Activated CD4-positive, alpha-beta memory T cell treated with anti-CD3 and anti-CD28 coated beads for 36 hours (primary cell): ENCODE data around the gene COMP. TPM values are rescaled to one million over a fixed set of nuclear protein-coding genes. Genes with fewer than 3 reads are reported as not detected.

ENCODE experiments used
- CTCF ChIA-PET: fragments of 350-600 bp; sonication (Branson Sonifier 250); formaldehyde crosslinking; loops from one replicate; lab custom pipeline; 2021; ENCODE audit warnings: antibody characterized with exemption, inconsistent platforms; lab: Charles Lee
- POLR2A ChIA-PET: fragments of 350-600 bp; sonication (Branson Sonifier 250); formaldehyde crosslinking; loops from one replicate; lab custom pipeline; 2021; ENCODE audit warnings: antibody characterized with exemption; lab: Charles Lee
- DNase-seq: peaks from one replicate; pipeline ENCODE4 v3.0.0-alpha.2; 2020
- H3K27ac Mint-ChIP-seq: one replicate; pipeline ENCODE4 v1.8.0; 2021; ENCODE audit warnings: mixed read lengths
- H3K27me3 Mint-ChIP-seq: one replicate; pipeline ENCODE4 v1.8.0; 2021; ENCODE audit warnings: mixed read lengths
- H3K36me3 Mint-ChIP-seq: one replicate; pipeline ENCODE4 v1.8.0; 2021; ENCODE audit warnings: mixed read lengths
- H3K4me1 Mint-ChIP-seq: one replicate; pipeline ENCODE4 v1.8.0; 2021; ENCODE audit warnings: low read depth, mixed read lengths
- H3K4me3 Mint-ChIP-seq: one replicate; pipeline ENCODE4 v1.8.0; 2021; ENCODE audit warnings: mild to moderate bottlenecking, mixed read lengths
- H3K9me3 Mint-ChIP-seq: one replicate; pipeline ENCODE4 v1.8.0; 2021; ENCODE audit warnings: mixed read lengths
- intact Hi-C: fragments of 100-400 bp; cut with micrococcal nuclease; formaldehyde crosslinking; loops from one replicate; pipeline ENCODE4 v1.15.1; 2023
- total RNA-seq, 2 experiments: library from RNA; stranded (reverse); gene quantifications; one replicate each; pipeline ENCODE4 v1.2.3, GENCODE V29; 2021

Gene COMP
- not detected for total RNA-seq

- no peak within 1 kb of the TSS for H3K27ac Mint-ChIP-seq
- H3K36me3 Mint-ChIP-seq: no peaks in the 10 kb centered on the region
- DNase-seq: no peak
- intact Hi-C loops: no loop called here
- POLR2A ChIA-PET: no interaction called here
- CTCF ChIA-PET: interaction anchor here (1.2 to 1.7 kb wide), 2 partner anchors 56 to 57 kb away, joined by 4 to 9 read pairs; no protein-coding TSS in a partner anchor
- H3K4me1 Mint-ChIP-seq: peaks cover 33% of the 10 kb centered on the region
- peak within 1 kb of the TSS; percentile 19 for H3K4me3 Mint-ChIP-seq
- H3K9me3 Mint-ChIP-seq: no peaks in the 10 kb centered on the region
- H3K27me3 Mint-ChIP-seq: peaks cover 69% of the 10 kb centered on the region
These were observed at the start of gene COMP for GRCh38 chr19:18790566-18791314. COMP (minus strand) TSS chr19:18791305; CDS start chr19:18791269, 36 bp downstream.

GRCh38 chr19:18840288-18841267 is 49.5 kb upstream of the COMP start:
- intact Hi-C loops: loop anchor here (10.0 kb wide), 1 partner anchor 366 kb away; no protein-coding TSS in a partner anchor
- POLR2A ChIA-PET: interaction anchor here (0.6 to 9.2 kb wide), 2 partner anchors 8 to 103 kb away, joined by 3 to 53 read pairs; partner anchors contain the start of gene UPF1
- Mint-ChIP-seq H3K4me3 (no peak overlapping the region), H3K36me3 (peaks cover 34% of the 10 kb centered on the region), H3K9me3 (no peaks in the 10 kb centered on the region), H3K4me1 (peaks cover 91% of the 10 kb centered on the region), H3K27ac (no peak overlapping the region), H3K27me3 (no peaks in the 10 kb centered on the region)
- DNase-seq: no peak
- CTCF ChIA-PET: interaction anchor here (1.3 to 14.0 kb wide), 3 partner anchors 5 to 25 kb away, joined by 3 to 135 read pairs (median 5); partner anchors contain the start of gene UPF1

GRCh38 chr19:18839465-18840287 is 48.6 kb upstream of the COMP start:
- Mint-ChIP-seq H3K9me3 (no peaks in the 10 kb centered on the region), H3K4me1 (peaks cover 90% of the 10 kb centered on the region), H3K4me3 (no peak overlapping the region), H3K27me3 (no peaks in the 10 kb centered on the region), H3K27ac (peak overlapping the region; percentile 81), H3K36me3 (peaks cover 37% of the 10 kb centered on the region)
- POLR2A ChIA-PET: no interaction called here
- intact Hi-C loops: loop anchor here (5.0 to 10.0 kb wide), 2 partner anchors 52 to 365 kb away; no protein-coding TSS in a partner anchor
- no peak for DNase-seq
- CTCF ChIA-PET: interaction anchor here (1.0 to 14.0 kb wide), 3 partner anchors 6 to 26 kb away, joined by 3 to 135 read pairs (median 3); no protein-coding TSS in a partner anchor

- H3K27me3 Mint-ChIP-seq: no peaks in the 10 kb centered on the region
- intact Hi-C loops: loop anchor here (5.0 kb wide), 4 partner anchors 83 to 247 kb away; partner anchors contain the start of genes COPE, CRTC1, DDX49 and KLHL26
- H3K27ac Mint-ChIP-seq: no peak overlapping the region
- H3K9me3 Mint-ChIP-seq: no peaks in the 10 kb centered on the region
- peaks cover 48% of the 10 kb centered on the region for H3K36me3 Mint-ChIP-seq
- peak overlapping the region; percentile 96 for H3K4me3 Mint-ChIP-seq
- peaks cover 59% of the 10 kb centered on the region for H3K4me1 Mint-ChIP-seq
- ChIA-PET CTCF (interaction anchor here (1.1 to 14.0 kb wide), 2 partner anchors 11 to 22 kb away, joined by 3 to 135 read pairs; no protein-coding TSS in a partner anchor), POLR2A (interaction anchor here (0.6 kb wide), 2 partner anchors 78 to 333 kb away, joined by 3 to 5 read pairs; no protein-coding TSS in a partner anchor)
- DNase-seq: no peak
These were observed 43.5 kb upstream of the COMP start for GRCh38 chr19:18834644-18834984.

- intact Hi-C loops: loop anchor here (5.0 kb wide), 4 partner anchors 83 to 247 kb away; partner anchors contain the start of genes COPE, CRTC1, DDX49 and KLHL26
- Mint-ChIP-seq H3K36me3 (peaks cover 45% of the 10 kb centered on the region), H3K27me3 (no peaks in the 10 kb centered on the region), H3K4me3 (peak overlapping the region; percentile 96), H3K9me3 (no peaks in the 10 kb centered on the region), H3K4me1 (peaks cover 54% of the 10 kb centered on the region), H3K27ac (peak overlapping the region; percentile 49)
- ChIA-PET POLR2A (interaction anchor here (0.6 to 3.5 kb wide), 3 partner anchors 11 to 244 kb away, joined by 3 to 53 read pairs (median 3); no protein-coding TSS in a partner anchor), CTCF (interaction anchor here (1.1 to 14.0 kb wide), 2 partner anchors 12 to 22 kb away, joined by 3 to 135 read pairs; no protein-coding TSS in a partner anchor)
- DNase-seq: peak; percentile 22
These were observed 42.9 kb upstream of the COMP start for GRCh38 chr19:18833849-18834643.

- no peaks in the 10 kb centered on the region for H3K27me3 Mint-ChIP-seq
- POLR2A ChIA-PET: interaction anchor here (1.1 to 3.5 kb wide), 6 partner anchors 12 to 313 kb away, joined by 3 to 53 read pairs (median 6); partner anchors contain the start of genes COPE, DDX49 and REX1BD
- intact Hi-C loops: loop anchor here (5.0 kb wide), 4 partner anchors 84 to 246 kb away; partner anchors contain the start of genes COPE, CRTC1, DDX49 and KLHL26
- H3K4me1 Mint-ChIP-seq: peaks cover 44% of the 10 kb centered on the region
- H3K27ac Mint-ChIP-seq: peak overlapping the region; percentile 93
- no peaks in the 10 kb centered on the region for H3K9me3 Mint-ChIP-seq
- no peak for DNase-seq
- H3K36me3 Mint-ChIP-seq: peaks cover 38% of the 10 kb centered on the region
- H3K4me3 Mint-ChIP-seq: peak overlapping the region; percentile 96
- CTCF ChIA-PET: interaction anchor here (0.9 to 14.0 kb wide), 4 partner anchors 13 to 153 kb away, joined by 3 to 135 read pairs (median 3); no protein-coding TSS in a partner anchor
These were observed 42.0 kb upstream of the COMP start for GRCh38 chr19:18833141-18833476.

- intact Hi-C loops: loop anchor here (5.0 kb wide), 4 partner anchors 85 to 245 kb away; partner anchors contain the start of genes COPE, CRTC1, DDX49 and KLHL26
- peak; percentile 53 for DNase-seq
- peaks cover 32% of the 10 kb centered on the region for H3K36me3 Mint-ChIP-seq
- ChIA-PET CTCF (interaction anchor here (0.8 to 14.0 kb wide), 11 partner anchors 9 to 245 kb away, joined by 3 to 135 read pairs (median 3); no protein-coding TSS in a partner anchor), POLR2A (interaction anchor here (0.8 to 3.5 kb wide), 8 partner anchors 13 to 354 kb away, joined by 3 to 53 read pairs (median 4); partner anchors contain the start of genes COPE, DDX49 and REX1BD)
- H3K27ac Mint-ChIP-seq: peak overlapping the region; percentile 93
- H3K4me3 Mint-ChIP-seq: peak overlapping the region; percentile 96
- H3K4me1 Mint-ChIP-seq: peaks cover 38% of the 10 kb centered on the region
- H3K9me3 Mint-ChIP-seq: no peaks in the 10 kb centered on the region
- no peaks in the 10 kb centered on the region for H3K27me3 Mint-ChIP-seq
These were observed 41.4 kb upstream of the COMP start for GRCh38 chr19:18832306-18833140.

GRCh38 chr19:18831524-18832305 is 40.6 kb upstream of the COMP start, which contains the start of gene UPF1:
UPF1 (plus strand) TSS chr19:18831959; CDS start chr19:18832210, 251 bp downstream.
- CTCF ChIA-PET: interaction anchor here (0.8 to 14.0 kb wide), 12 partner anchors 10 to 244 kb away, joined by 3 to 135 read pairs (median 4); partner anchors contain the start of gene REX1BD
- peak; percentile 96 for DNase-seq
- intact Hi-C loops: loop anchor here (5.0 kb wide), 4 partner anchors 86 to 244 kb away; partner anchors contain the start of genes COPE, CRTC1, DDX49 and KLHL26
- peaks cover 31% of the 10 kb centered on the region for H3K4me1 Mint-ChIP-seq
- POLR2A ChIA-PET: interaction anchor here (0.8 to 3.5 kb wide), 8 partner anchors 13 to 353 kb away, joined by 3 to 53 read pairs (median 4); partner anchors contain the start of genes COPE, DDX49 and REX1BD
- peaks cover 31% of the 10 kb centered on the region for H3K36me3 Mint-ChIP-seq
- H3K27ac Mint-ChIP-seq: peak within 1 kb of the TSS; percentile 93
- H3K27me3 Mint-ChIP-seq: no peaks in the 10 kb centered on the region
- H3K4me3 Mint-ChIP-seq: peak within 1 kb of the TSS; percentile 96
- H3K9me3 Mint-ChIP-seq: peaks cover 4% of the 10 kb centered on the region
